Gastroesophageal sphincter (tissue), 3 donors: Measurements from ENCODE around the gene GUSB.
"Not testable (repeated sequence)": the region's sequence is repeated elsewhere in the genome, so short reads cannot be mapped to it uniquely, and the experiment has no call there.

ENCODE experiments used
- CTCF ChIP-seq, 4 experiments: fragments of 200-600 bp in 2 of 4; fragments of 450-650 bp in 2 of 4; sonication (generic) in 1 of 4; IDR thresholded peaks; one replicate each; pipeline ENCODE4 v1.5.1; 2017 to 2019; ENCODE audit warnings: antibody characterized with exemption in 4 of 4, mild to moderate bottlenecking in 2 of 4, moderate library complexity in 2 of 4
- POLR2A ChIP-seq, 2 donors: fragments of 450-650 bp; IDR thresholded peaks; one replicate each; pipeline ENCODE4 v1.6.1; 2017; ENCODE audit warnings: antibody characterized with exemption in 2 of 2, mild to moderate bottlenecking in 2 of 2, moderate library complexity in 1 of 2

- TF ChIP-seq POLR2A, CTCF (IDR thresholded peaks at IDR 0.05): not testable (repeated sequence)
Measured at GRCh38 chr7:66000823-66001417, 18.9 kb upstream of the GUSB start.
